GM18519 (cell line): ENCODE data around the gene PDE11A.
"Not testable (repeated sequence)": the region's sequence is repeated elsewhere in the genome, so short reads cannot be mapped to it uniquely, and the experiment has no call there.

Source experiments
- ATAC-seq: cut with Tn5 transposase; IDR thresholded peaks from one replicate; pipeline ENCODE4 v1.9.1; 2021; ENCODE audit warnings: mild to moderate bottlenecking, moderate library complexity; ENCODE audit not compliant: unreplicated experiment, low FRiP score

Gene PDE11A

DNA sequence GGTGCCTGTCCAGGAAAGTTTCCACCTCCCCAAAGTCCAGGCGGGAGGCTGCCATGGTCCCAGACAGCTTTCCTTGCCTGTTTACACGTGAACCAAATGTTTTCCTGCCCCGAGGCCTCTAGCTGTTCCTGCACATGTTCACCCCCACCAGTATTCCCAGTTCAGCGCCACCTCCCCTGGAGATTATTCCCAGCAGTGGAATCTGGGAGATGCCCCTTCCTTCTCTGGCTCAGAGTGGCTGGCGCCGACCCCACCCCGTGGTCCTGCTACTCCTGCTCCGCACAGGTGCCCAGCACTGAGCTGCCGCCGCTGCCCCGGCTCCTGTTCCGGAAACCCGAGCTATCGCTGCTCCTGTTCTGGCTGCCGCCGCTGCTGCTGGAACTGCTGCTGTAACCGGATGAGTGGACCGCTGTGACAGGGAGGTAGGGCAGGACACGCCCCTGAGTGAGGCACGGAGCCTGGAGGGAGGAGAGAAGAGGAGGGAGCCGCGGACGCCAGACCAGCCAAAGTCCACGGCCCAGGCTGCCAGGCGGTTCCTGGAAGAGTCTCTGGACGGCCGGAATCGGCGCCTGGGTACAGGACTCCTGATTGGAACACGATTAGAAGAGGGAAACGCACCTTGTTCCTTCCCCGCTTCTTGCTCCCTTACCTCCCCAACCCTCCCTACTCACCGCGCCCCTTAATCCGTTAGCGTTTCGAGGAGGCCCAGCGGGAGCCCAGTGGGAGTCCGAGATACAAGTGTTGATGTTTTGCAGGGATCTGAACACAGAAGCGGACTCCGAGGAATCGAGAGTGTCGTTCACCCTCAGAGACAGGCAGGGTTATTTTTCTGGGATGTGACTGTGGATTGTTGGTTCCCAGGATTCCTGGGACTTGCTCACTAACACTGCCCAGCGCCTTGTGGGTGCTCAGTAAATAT lies at the start of gene PDE11A:
Gene PDE11A (minus strand): TSS at position 395 of the 919 bp plus-strand sequence. CDS start 340 bp downstream, at position 55.
- ATAC-seq: no peak

DNA sequence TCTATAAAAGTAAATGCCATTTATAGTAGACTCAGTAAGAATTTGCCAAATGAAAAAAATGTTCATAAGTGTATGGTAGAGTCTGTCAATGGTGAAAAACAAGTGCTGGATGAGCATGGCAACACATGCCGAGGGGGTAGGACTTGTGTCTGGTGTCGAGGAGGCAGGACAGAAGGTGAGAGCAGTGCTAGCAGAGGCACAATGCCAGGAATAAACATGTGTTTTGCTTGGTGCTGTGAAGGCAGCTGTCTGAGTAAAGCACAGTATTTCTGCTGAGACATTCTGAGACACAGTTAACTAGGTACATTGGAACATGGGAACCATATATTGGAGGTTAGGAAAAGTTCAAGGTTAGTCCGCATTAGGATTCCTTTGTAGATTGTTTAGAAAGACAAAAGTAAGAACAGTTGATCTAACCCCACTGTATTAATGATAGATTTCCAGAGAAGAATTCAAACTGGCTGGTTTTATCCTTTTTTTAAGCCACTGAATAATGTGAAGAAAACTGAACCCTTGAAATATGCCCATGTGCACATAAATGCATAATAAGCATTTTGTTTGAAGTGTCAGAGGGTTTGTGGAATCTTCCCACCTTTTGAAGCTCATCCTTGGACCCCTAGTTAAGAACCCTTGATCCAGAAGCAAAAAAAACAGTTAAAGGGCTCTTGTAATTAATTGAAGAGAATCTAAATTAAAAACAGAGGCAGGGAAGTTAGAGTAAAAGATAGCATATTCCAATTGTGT lies 46.8 kb upstream of the PDE11A start:
- no peak for ATAC-seq

DNA sequence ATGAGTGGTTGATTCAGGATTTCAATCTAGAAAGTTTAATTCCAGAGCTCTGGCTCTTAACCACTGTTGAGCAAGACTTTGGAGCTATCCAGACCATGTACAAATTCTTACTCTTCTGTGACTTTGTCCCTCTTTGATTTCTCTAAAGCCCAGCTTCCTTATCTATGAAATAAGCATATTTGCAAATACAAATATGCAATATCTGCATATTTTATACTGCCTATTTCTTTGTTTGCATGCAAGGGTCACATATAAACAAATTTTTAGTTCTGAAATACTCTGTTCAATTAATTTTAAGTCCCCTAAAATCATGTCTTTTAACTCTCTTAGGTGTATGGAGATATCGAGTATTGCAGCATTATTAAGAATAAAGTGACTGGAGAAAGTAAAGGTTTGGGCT lies 45.1 kb upstream of the PDE11A start:
- ATAC-seq: no peak

DNA sequence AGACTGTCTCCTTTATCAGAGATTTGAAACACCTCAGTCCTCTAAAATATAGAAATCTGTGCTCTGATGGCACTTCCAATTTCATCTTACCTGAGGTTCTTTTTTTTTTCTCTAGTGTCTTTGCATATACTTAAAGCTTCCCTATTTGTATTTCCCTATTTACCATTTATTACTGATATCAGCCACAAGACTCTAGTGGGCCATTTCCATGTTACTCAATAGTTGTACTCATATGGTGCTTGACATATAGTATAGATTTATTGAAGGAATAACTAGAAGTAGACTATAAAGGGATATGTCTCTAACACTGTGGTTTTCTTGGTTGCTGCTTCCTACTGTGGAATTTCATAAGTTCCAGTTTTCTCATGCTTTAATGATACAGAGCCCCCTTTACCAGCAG lies 42.7 kb upstream of the PDE11A start:
- no peak for ATAC-seq

DNA sequence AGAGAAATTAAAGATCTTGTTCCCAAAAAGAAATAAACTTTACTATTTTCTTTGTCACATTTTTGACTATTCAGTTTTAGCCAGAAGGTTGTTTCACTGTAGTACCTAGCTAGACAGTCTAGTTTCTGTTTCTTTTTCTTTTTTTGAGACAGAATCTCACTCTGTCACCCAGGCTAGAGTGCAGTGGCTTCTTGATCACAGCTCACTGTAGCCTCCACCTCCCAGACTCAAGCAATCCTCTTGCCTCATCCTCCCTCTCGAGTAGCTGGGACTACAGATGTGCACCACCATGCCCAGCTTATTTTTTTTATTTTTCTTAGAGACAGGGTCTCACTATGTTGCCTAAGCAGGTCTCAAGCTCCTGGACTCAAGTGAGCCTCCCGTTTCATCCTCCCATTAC lies 41.9 kb upstream of the PDE11A start:
- ATAC-seq: peak; percentile 36

DNA sequence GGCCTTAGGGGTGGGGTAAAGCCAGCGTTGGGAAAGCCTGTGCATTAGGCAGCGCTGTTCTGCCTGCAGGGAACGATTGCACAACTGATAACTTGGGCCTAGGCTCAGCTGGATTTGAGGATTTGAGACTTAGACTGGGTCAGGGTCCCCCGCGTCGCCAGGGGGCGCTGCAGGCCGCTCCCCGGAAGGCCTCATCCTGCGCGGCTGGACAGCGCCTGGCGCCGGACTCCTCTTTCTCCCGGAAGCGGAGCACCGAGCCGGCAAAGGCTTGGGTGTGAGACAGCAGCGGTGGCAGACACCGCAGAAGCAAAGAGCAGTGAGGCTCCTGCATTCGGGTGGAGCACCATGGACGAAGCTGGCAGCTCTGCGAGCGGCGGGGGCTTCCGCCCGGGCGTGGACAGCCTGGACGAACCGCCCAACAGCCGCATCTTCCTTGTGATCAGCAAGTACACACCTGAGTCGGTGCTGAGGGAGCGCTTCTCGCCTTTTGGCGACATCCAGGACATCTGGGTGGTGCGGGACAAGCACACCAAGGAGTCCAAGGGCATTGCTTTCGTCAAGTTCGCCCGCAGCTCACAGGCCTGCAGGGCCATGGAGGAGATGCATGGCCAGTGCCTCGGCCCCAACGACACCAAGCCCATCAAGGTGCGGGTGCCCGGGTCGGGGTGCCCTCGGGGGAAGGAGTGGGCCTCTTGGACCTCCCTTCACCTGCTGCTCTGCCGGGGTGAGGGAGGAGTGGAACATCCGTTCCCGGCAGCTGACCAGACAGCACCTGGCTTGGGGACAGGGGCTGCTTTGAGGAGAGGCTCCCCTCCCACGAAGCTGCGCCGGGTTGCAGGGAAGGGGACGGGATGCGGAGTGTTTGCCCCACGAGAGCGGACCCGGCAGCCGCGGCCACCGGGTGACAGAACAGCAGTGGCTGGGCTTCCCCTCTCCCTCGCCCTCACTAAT lies 39.9 kb upstream of the PDE11A start, which contains the start of gene RBM45:
Gene RBM45 (plus strand): TSS at position 236 of the 951 bp plus-strand sequence. CDS start 110 bp downstream, at position 346.
- peak; percentile 90 for ATAC-seq

DNA sequence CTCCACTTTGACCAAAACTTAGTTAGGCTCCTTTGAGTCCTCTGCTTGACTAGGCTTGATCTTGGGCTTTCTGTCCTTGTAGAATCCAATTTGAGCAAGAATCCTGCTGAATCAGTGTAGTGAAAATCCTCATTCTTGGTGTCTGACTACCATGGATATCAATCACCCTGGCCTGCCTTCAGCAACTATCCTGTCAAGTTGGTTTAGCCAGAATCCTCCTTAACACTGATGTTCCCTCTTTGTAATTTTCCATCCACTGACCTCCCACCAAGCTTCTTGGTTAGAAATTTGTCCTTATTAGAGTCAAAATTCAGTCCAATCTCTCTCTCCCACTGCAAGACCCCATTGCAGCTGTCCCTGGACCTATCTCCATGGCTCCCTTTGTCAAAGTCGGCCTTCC lies 39.2 kb upstream of the PDE11A start:
- no peak for ATAC-seq

DNA sequence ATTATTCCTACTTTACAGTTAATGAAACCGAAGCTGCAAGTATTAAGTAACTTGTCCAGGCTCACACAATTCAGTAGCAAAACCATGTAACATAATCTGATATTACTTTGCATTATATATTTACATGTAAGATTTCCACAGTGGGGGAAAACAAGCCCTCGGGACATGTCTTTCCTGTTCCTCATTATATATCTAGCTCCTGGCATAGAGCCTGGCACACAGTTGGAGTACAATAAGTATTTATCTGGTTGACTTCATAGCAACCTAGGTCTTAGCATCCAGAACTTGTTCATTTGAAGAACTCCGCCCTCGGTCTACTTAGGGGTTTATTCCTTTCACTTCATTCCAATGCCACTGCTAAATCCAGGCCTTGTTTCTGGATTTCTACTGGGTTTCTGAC lies 38.1 kb upstream of the PDE11A start:
- ATAC-seq: no peak

DNA sequence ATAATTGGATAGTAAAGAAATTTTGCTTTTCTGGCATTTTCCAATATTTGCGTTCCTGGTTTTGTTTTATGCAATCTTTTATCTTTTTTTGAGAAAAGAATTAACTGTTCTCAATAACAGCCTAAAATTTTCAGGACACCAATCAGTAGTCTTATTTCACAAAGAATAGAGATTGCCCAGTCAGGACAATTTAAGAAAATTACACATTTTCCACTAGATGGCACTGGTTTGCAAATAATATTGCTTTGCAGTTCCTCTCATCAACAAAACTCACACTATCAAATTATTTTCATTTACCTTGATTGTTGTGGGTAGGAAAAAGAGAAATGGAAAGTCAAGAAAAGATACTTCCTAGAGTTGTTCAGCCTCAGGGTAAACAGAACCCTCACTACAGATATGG lies 37.2 kb upstream of the PDE11A start:
- no peak for ATAC-seq

DNA sequence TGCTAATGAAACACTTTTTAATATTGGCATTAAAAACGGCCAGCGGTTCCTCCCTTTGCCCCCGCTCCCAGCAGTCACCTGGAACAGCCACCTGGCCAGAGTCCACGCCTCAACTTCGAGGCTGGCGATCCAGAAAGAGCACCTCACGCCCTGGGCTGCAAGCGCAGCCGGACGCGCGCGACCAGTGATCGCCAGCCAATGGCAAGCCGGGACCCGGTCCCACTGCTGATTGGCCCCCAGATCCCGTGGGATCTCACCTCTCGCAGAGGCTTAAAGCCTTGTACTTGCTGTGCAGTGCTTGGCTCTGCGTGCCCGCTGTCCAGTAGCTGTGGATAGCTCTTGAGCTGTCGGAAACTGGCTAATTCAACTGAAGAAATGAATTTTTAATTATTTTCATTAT lies 35.6 kb upstream of the PDE11A start:
- no peak for ATAC-seq

DNA sequence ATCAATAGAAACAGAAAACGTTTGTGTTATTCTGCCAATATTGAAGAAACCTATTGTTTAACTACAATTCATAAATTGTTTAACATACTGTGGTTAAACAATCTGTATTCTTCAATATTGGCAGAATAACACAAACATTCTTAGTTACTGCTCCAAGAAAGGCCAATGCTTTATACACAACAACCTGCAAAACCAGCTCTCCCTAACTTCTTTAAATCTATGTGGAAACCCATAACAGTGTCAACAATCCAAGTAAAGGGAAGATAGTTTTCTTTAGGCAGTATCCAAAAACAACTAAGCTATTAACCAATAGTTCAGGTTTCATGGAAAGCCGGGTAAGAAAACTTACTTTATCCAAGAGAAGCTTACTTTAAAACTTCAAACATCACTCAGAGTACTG lies 33.5 kb upstream of the PDE11A start:
- ATAC-seq: no peak

DNA sequence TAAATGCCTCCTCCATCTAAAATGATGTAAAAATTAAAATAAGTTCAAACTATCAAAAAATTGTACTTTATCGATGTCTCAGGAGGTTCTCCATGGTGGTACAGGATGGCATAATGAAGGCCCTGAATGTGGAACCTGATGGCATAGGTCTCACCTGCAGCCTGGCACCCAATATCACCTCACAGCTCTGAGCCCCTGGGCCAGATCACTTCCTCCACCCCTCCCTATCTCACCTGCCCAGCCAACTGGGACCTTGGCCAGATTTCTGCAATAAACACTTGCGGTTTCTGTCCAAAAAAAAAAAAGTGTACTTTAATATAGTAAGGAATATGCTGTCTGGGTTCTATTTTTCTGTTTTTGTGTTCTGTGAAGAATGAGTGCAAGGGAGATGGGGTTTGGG lies 33.0 kb upstream of the PDE11A start:
- ATAC-seq: no peak

DNA sequence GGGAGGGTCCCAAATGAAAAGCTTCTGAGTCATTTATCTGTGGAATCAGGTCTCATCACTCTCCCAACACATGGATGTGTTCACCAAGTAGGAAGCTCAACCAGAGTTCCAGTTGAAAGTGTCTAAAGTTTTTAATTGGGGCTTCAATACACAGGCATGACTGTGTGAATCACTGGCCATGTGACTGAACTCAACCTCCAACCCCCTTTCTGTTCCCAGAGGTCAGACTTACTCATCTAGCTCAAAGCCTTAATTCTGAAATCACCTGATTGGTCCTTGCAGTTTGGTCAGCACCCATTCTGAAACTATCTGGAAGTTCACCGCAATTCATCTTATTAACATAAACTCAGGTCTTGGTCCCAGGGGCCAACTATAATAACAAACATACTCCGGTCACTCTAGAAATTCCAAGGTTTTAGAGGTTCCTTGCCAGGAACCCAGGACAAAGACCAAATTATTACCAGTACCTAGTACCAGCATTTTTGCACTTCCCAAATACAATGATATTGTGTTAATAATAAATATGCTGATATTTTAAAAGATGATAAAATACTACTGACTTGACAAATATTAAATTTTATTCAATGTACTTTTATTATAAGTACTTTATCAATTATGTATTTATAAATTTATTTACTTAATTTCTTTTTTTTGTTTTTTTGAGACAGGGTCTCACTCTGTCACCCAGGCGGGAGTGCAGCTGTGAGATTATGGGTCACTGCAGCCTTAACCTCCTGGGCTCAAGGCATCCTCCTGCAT lies 28.9 kb upstream of the PDE11A start:
- no peak for ATAC-seq

DNA sequence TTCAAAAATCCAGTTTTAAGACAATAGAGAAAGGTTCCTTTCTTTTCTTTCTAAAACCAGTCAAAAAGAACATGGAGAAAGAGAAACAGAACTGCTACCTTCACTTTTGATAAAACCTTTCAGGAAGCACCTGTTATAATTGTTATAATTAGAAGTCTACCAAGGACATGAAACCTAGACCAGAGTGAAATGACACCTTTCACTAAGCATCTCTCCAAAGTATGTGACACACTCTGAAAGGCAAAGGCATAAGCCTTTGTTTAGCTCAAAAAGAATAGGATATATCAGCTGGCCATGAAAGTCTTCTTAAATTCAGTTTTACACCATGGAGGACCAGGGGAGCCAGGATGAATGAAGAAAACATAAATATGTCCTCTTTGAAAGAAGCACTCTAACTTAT lies 20.9 kb upstream of the PDE11A start:
- no peak for ATAC-seq

DNA sequence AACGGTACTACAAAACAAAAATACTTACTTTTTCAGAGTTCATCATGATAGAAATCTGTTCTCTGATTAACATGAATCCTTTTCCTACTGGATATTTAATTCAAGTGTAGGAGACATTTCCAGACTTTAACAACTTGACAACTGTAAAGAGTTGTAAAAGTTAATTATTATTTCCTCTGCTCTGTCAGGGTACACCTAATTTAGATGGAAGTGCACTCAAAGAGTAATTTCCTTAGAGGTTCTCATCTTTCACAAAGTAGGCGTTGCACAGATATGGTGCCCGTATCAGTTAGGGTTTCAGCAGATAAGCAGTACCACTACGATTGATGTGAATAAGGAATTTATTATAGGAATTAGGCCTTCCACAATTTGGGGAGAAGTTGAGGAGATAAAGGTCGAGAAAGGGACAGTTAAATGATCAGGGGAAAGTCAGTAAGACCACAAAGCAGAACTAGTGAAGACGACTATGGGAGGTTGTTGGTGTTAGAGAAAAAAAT lies 16.2 kb upstream of the PDE11A start:
- no peak for ATAC-seq

DNA sequence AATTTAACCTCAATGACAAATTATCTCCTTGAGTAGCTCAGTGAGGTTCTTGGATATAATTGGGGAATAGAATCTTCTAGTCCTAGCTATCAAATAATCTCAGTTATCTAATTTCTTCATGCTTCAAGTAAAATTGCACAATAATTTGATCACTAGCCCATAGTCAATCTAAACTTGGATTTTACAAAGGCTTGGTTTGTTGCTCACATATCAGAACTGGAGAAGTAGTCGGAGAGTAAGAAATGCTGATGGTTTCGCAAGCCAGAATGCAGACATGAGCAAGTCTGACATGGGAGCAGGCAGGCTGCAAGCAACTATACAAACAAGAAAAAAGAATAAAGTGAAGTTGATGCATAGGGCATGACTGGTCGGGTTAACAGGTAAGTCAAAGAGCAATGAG lies 11.7 kb upstream of the PDE11A start:
- no peak for ATAC-seq

DNA sequence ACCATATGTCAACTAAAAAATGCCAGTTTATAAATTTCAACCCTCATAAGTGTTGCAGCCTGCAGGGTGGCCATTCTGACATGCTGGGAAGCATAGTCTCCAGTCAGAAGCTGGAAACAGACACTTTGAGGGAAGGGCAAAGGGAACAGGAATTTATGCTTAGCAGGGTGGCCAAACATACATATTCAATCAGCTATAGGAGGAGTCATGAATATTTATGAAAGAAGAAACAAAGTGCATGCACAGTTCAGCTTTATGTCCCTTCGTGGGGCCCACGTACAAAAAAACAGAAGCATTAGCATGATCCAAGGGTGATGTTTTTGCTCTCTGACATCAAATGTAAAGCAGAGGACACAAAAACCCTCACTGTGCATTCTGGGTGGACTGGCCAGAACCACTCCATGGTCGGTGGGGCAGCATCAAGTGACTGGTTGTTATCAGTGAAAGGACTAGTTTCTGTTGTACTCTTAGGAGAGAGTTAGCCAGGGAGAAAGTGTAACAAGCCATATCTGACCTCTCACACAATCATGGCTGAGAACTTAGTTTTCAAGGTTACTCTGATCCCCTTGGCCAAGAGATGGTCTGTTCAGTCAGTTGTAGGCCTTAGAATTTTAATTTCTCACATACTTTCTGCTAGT lies 9.9 kb upstream of the PDE11A start:
- no peak for ATAC-seq

DNA sequence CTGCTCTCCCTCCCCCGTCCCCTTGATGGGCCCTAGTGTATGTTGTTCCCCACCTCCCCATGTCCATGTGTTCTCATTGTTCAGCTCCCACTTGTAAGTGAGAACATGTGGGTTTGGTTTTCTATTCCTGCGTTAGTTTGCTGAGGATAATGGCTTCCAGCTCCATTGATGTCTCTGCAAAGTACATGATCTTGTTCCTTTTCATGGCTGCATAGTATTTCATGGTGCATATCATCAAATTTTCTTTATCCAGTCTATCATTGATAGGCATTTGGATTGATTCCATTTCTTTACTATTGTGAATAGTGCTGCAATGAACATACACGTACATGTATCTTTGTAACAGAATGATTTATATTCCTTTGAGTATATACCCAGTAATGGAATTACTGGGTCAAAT lies 6.7 kb upstream of the PDE11A start:
- not testable (repeated sequence) for ATAC-seq

DNA sequence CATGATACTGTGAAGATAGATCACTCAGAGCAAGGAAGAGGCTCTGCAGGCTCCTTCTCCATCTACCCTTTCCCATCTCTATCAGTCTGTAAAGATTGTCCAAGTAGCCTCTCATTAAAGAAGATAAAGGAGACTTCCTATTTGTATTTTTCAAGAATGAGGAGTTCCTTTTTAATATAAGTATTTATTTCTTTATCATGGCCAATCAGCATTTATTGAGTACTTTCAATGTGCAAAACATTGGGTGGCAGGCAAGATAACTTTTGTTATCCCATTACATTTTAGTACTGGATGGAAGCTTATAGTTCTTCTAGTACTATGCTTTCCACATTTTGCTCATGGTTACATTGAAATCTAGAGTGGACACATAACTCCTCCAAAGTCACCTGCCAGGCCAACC lies 3.6 kb upstream of the PDE11A start:
- no peak for ATAC-seq
